ENCODE results near the gene SRRT.

GRCh38 chr7:100852048-100852872 lies 22.6 kb upstream of the SRRT start, which contains the start of gene SLC12A9:
- TF ChIP-seq, protein P1, sequence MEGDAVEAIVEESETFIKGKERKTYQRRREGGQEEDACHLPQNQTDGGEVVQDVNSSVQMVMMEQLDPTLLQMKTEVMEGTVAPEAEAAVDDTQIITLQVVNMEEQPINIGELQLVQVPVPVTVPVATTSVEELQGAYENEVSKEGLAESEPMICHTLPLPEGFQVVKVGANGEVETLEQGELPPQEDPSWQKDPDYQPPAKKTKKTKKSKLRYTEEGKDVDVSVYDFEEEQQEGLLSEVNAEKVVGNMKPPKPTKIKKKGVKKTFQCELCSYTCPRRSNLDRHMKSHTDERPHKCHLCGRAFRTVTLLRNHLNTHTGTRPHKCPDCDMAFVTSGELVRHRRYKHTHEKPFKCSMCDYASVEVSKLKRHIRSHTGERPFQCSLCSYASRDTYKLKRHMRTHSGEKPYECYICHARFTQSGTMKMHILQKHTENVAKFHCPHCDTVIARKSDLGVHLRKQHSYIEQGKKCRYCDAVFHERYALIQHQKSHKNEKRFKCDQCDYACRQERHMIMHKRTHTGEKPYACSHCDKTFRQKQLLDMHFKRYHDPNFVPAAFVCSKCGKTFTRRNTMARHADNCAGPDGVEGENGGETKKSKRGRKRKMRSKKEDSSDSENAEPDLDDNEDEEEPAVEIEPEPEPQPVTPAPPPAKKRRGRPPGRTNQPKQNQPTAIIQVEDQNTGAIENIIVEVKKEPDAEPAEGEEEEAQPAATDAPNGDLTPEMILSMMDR (IDR thresholded peaks at IDR 0.05; ENCODE audit: low read length), result peak; percentile 99
- no peak for TF ChIP-seq EZH2 (IDR thresholded peaks at IDR 0.05; ENCODE audit: borderline replicate concordance, low read length)

All from OCI-LY1 (cell line).